ENCODE measurements around the gene TXNDC17. TPM values are rescaled to one million over a fixed set of nuclear protein-coding genes. Genes with fewer than 3 reads are reported as not detected.

TXNDC17 gene
- total RNA-seq, 1 experiment from 2014 or later = 137 TPM

GRCh38 chr17:6641247-6641863, 495 bp downstream of the TXNDC17 start:
- Mint-ChIP-seq H3K27me3 (ENCODE audit: insufficient read depth, unreplicated experiment) (no peaks in the 10 kb centered on the region), H3K4me1 (ENCODE audit: insufficient read depth, unreplicated experiment) (peaks cover 31% of the 10 kb centered on the region), H3K9me3 (ENCODE audit: unreplicated experiment) (no peaks in the 10 kb centered on the region), H3K27ac (ENCODE audit: low read depth, unreplicated experiment) (peak overlapping the region; percentile 96), H3K36me3 (ENCODE audit: insufficient read depth, unreplicated experiment) (peaks cover 59% of the 10 kb centered on the region), H3K4me3 (ENCODE audit: unreplicated experiment) (peak overlapping the region; percentile 96)
- intact Hi-C loops (cut with micrococcal nuclease) = loop anchor here (2.0 kb wide), 1 partner anchor 87 kb away; no protein-coding TSS in a partner anchor
- peak; percentile 33 for DNase-seq (ENCODE audit: unreplicated experiment)
- no peak for TF ChIP-seq CTCF (IDR thresholded peaks at IDR 0.05; ENCODE audit: unreplicated experiment)
- CTCF ChIA-PET = interaction anchor here (0.7 to 1.9 kb wide), 3 partner anchors 8 to 380 kb away, joined by 3 to 7 read pairs (median 3); no protein-coding TSS in a partner anchor
- POLR2A ChIA-PET = interaction anchor here (0.6 to 3.9 kb wide), 24 partner anchors 8 to 375 kb away, joined by 3 to 57 read pairs (median 5); partner anchors contain the start of genes C17orf100, MED31 and RNASEK
- TSS peak; percentile 59 for BruUV-seq (replicated peaks)

- H3K9me3 Mint-ChIP-seq (ENCODE audit: unreplicated experiment) = no peaks in the 10 kb centered on the region
- ChIA-PET CTCF (interaction anchor here (0.7 kb wide), 1 partner anchor 171 kb away, joined by 3 read pairs; no protein-coding TSS in a partner anchor), POLR2A (interaction anchor here (0.7 to 3.9 kb wide), 14 partner anchors 8 to 370 kb away, joined by 3 to 57 read pairs (median 8); partner anchors contain the start of genes C17orf100, MED31 and RNASEK)
- H3K27ac Mint-ChIP-seq (ENCODE audit: low read depth, unreplicated experiment) = no peak overlapping the region
- H3K4me1 Mint-ChIP-seq (ENCODE audit: insufficient read depth, unreplicated experiment) = peaks cover 31% of the 10 kb centered on the region
- no peak for DNase-seq (ENCODE audit: unreplicated experiment)
- intact Hi-C loops (cut with micrococcal nuclease) = no loop called here
- no peak for TF ChIP-seq CTCF (IDR thresholded peaks at IDR 0.05; ENCODE audit: unreplicated experiment)
- H3K36me3 Mint-ChIP-seq (ENCODE audit: insufficient read depth, unreplicated experiment) = peaks cover 56% of the 10 kb centered on the region
- no peaks in the 10 kb centered on the region for H3K27me3 Mint-ChIP-seq (ENCODE audit: insufficient read depth, unreplicated experiment)
- H3K4me3 Mint-ChIP-seq (ENCODE audit: unreplicated experiment) = peak overlapping the region; percentile 96
- no TSS peak for BruUV-seq (replicated peaks)
These were observed 1.7 kb downstream of the TXNDC17 start for GRCh38 chr17:6642592-6642991.

GRCh38 chr17:6643451-6644125, 2.7 kb downstream of the TXNDC17 start:
- no peak for TF ChIP-seq CTCF (IDR thresholded peaks at IDR 0.05; ENCODE audit: unreplicated experiment)
- Mint-ChIP-seq H3K36me3 (ENCODE audit: insufficient read depth, unreplicated experiment) (peaks cover 66% of the 10 kb centered on the region), H3K27ac (ENCODE audit: low read depth, unreplicated experiment) (no peak overlapping the region), H3K4me3 (ENCODE audit: unreplicated experiment) (no peak overlapping the region), H3K4me1 (ENCODE audit: insufficient read depth, unreplicated experiment) (peaks cover 23% of the 10 kb centered on the region), H3K9me3 (ENCODE audit: unreplicated experiment) (no peaks in the 10 kb centered on the region), H3K27me3 (ENCODE audit: insufficient read depth, unreplicated experiment) (no peaks in the 10 kb centered on the region)
- no peak for DNase-seq (ENCODE audit: unreplicated experiment)
- no TSS peak for BruUV-seq (replicated peaks)
- ChIA-PET CTCF (no interaction called here), POLR2A (interaction anchor here (0.6 to 0.9 kb wide), 3 partner anchors 56 to 1204 kb away, joined by 3 to 4 read pairs (median 3); partner anchors contain the start of gene C1QBP)
- intact Hi-C loops (cut with micrococcal nuclease) = no loop called here

GRCh38 chr17:6648181-6648580, 7.3 kb downstream of the TXNDC17 start:
- CTCF ChIA-PET = interaction anchor here (0.6 to 2.3 kb wide), 7 partner anchors 9 to 213 kb away, joined by 3 to 15 read pairs (median 3); no protein-coding TSS in a partner anchor
- Mint-ChIP-seq H3K9me3 (ENCODE audit: unreplicated experiment) (peaks cover 1% of the 10 kb centered on the region), H3K4me3 (ENCODE audit: unreplicated experiment) (no peak overlapping the region), H3K27ac (ENCODE audit: low read depth, unreplicated experiment) (no peak overlapping the region), H3K27me3 (ENCODE audit: insufficient read depth, unreplicated experiment) (no peaks in the 10 kb centered on the region), H3K36me3 (ENCODE audit: insufficient read depth, unreplicated experiment) (peaks cover 60% of the 10 kb centered on the region), H3K4me1 (ENCODE audit: insufficient read depth, unreplicated experiment) (peaks cover 32% of the 10 kb centered on the region)
- peak; percentile 32 for TF ChIP-seq CTCF (IDR thresholded peaks at IDR 0.05; ENCODE audit: unreplicated experiment)
- DNase-seq (ENCODE audit: unreplicated experiment) = no peak
- POLR2A ChIA-PET = interaction anchor here (0.9 to 1.0 kb wide), 3 partner anchors 40 to 175 kb away, joined by 3 to 6 read pairs (median 6); no protein-coding TSS in a partner anchor
- BruUV-seq (replicated peaks) = no TSS peak
- intact Hi-C loops (cut with micrococcal nuclease) = loop anchor here (2.0 kb wide), 1 partner anchor 175 kb away; no protein-coding TSS in a partner anchor
